ENCODE data around the gene INHBB.

The INHBB gene

GRCh38 chr2:120384486-120385354 lies 38.8 kb downstream of the INHBB start:
- Histone ChIP-seq H3K4me3 (replicated peaks; ENCODE audit: insufficient read depth, low read length) (no peak overlapping the region), H3K27ac (replicated peaks) (no peak overlapping the region), H3K27me3 (ENCODE audit: insufficient read depth, poor library complexity, severe bottlenecking) (no peaks in the 10 kb centered on the region)
- TF ChIP-seq CTCF (IDR thresholded peaks at IDR 0.05; ENCODE audit: insufficient read depth, low read length) (no peak), REST (IDR thresholded peaks at IDR 0.05; ENCODE audit: insufficient replicate concordance, low read depth) (no peak), GABPA (IDR thresholded peaks at IDR 0.05; ENCODE audit: low read depth) (no peak), POLR2AphosphoS5 (IDR thresholded peaks at IDR 0.05; ENCODE audit: low read depth) (no peak), SPI1 (IDR thresholded peaks at IDR 0.05; ENCODE audit: borderline replicate concordance, low read depth) (no peak)
- no peak for DNase-seq (ENCODE audit: low read depth in 1 of 2, low spot score in 1 of 2)

- no peak for TF ChIP-seq REST (IDR thresholded peaks at IDR 0.05; ENCODE audit: insufficient replicate concordance, low read depth)
- TF ChIP-seq SPI1 (IDR thresholded peaks at IDR 0.05; ENCODE audit: borderline replicate concordance, low read depth): no peak
- TF ChIP-seq POLR2AphosphoS5 (IDR thresholded peaks at IDR 0.05; ENCODE audit: low read depth): no peak
- no peak for TF ChIP-seq GABPA (IDR thresholded peaks at IDR 0.05; ENCODE audit: low read depth)
- TF ChIP-seq CTCF (IDR thresholded peaks at IDR 0.05; ENCODE audit: insufficient read depth, low read length): no peak
- no peak overlapping the region for H3K27ac ChIP-seq (replicated peaks)
- H3K4me3 ChIP-seq (replicated peaks; ENCODE audit: insufficient read depth, low read length): no peak overlapping the region
- DNase-seq (ENCODE audit: low read depth in 1 of 2, low spot score in 1 of 2): no peak
- H3K27me3 ChIP-seq (ENCODE audit: insufficient read depth, poor library complexity, severe bottlenecking): no peaks in the 10 kb centered on the region
These were observed 39.6 kb downstream of the INHBB start for GRCh38 chr2:120385355-120386127.

- Histone ChIP-seq H3K4me3 (replicated peaks; ENCODE audit: insufficient read depth, low read length) (no peak overlapping the region), H3K27ac (replicated peaks) (no peak overlapping the region), H3K27me3 (ENCODE audit: insufficient read depth, poor library complexity, severe bottlenecking) (no peaks in the 10 kb centered on the region)
- DNase-seq (ENCODE audit: low read depth in 1 of 2, low spot score in 1 of 2): no peak
- TF ChIP-seq POLR2AphosphoS5 (IDR thresholded peaks at IDR 0.05; ENCODE audit: low read depth) (no peak), SPI1 (IDR thresholded peaks at IDR 0.05; ENCODE audit: borderline replicate concordance, low read depth) (no peak)
These were observed 42.5 kb downstream of the INHBB start for GRCh38 chr2:120388222-120389035.
